ENCODE data around the gene XCL2. TPM values are rescaled to one million over a fixed set of nuclear protein-coding genes. Genes with fewer than 3 reads are reported as not detected.

The XCL2 gene
- polyA plus RNA-seq, 1 donor from 2014 or later, result not detected

DNA sequence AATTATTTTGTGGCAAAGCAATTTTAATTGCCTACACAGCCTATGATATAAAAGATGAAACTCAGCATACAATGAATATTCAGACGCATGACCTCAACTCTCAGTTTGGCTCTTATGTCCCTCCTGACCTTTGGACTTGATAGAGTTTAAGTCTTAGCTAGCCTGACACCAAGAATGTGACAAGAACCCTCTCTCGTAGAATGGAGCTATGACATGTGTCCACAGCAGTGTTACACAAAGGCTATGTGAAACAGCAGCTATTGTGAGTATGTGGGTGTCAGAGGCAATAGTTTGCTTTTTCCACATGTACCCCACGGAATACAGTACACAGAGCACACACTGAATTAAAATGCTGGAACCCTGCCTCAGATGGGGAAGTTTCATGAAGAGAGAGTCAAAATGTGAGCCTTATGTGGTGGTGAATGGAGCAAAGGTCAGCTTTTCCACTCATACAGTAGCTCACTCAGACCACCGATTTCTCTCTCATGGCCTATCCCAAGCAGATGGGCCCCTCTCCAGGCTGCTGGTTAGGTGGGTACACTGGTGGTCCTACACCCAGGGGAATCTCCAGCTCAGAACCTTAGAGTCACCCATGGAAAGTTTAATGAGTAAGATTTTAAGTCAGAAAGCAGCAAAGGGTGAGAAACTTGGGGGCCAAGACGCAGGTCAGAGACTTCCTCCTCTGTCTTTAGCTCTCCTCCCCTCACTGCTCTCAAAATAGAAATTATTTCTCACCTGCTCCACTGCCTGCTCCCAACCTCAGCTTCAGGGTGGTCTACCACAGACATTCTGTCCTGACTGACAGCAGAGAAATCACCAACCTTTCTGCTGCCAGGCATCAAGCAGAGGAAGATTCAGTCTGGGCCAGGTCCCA lies 10.1 kb upstream of the XCL2 start:
- H3K36me3 ChIP-seq (ENCODE audit: insufficient read depth, low read length), result no peaks in the 10 kb centered on the region
- TF ChIP-seq EZH2 (IDR thresholded peaks at IDR 0.05; ENCODE audit: borderline replicate concordance, insufficient read depth, low read length, poor library complexity, severe bottlenecking), result no peak
- TF ChIP-seq, protein P1, sequence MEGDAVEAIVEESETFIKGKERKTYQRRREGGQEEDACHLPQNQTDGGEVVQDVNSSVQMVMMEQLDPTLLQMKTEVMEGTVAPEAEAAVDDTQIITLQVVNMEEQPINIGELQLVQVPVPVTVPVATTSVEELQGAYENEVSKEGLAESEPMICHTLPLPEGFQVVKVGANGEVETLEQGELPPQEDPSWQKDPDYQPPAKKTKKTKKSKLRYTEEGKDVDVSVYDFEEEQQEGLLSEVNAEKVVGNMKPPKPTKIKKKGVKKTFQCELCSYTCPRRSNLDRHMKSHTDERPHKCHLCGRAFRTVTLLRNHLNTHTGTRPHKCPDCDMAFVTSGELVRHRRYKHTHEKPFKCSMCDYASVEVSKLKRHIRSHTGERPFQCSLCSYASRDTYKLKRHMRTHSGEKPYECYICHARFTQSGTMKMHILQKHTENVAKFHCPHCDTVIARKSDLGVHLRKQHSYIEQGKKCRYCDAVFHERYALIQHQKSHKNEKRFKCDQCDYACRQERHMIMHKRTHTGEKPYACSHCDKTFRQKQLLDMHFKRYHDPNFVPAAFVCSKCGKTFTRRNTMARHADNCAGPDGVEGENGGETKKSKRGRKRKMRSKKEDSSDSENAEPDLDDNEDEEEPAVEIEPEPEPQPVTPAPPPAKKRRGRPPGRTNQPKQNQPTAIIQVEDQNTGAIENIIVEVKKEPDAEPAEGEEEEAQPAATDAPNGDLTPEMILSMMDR (IDR thresholded peaks at IDR 0.05; ENCODE audit: poor library complexity, severe bottlenecking), result no peak
- TF ChIP-seq, protein P2, sequence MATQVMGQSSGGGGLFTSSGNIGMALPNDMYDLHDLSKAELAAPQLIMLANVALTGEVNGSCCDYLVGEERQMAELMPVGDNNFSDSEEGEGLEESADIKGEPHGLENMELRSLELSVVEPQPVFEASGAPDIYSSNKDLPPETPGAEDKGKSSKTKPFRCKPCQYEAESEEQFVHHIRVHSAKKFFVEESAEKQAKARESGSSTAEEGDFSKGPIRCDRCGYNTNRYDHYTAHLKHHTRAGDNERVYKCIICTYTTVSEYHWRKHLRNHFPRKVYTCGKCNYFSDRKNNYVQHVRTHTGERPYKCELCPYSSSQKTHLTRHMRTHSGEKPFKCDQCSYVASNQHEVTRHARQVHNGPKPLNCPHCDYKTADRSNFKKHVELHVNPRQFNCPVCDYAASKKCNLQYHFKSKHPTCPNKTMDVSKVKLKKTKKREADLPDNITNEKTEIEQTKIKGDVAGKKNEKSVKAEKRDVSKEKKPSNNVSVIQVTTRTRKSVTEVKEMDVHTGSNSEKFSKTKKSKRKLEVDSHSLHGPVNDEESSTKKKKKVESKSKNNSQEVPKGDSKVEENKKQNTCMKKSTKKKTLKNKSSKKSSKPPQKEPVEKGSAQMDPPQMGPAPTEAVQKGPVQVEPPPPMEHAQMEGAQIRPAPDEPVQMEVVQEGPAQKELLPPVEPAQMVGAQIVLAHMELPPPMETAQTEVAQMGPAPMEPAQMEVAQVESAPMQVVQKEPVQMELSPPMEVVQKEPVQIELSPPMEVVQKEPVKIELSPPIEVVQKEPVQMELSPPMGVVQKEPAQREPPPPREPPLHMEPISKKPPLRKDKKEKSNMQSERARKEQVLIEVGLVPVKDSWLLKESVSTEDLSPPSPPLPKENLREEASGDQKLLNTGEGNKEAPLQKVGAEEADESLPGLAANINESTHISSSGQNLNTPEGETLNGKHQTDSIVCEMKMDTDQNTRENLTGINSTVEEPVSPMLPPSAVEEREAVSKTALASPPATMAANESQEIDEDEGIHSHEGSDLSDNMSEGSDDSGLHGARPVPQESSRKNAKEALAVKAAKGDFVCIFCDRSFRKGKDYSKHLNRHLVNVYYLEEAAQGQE (IDR thresholded peaks at IDR 0.05; ENCODE audit: borderline replicate concordance), result no peak
- TF ChIP-seq MXI1 (conservative IDR thresholded peaks at IDR 0.05; ENCODE audit: poor library complexity, severe bottlenecking), result no peak
- TF ChIP-seq RAD21 (conservative IDR thresholded peaks at IDR 0.05), result no peak
- no peak for TF ChIP-seq EP300 (conservative IDR thresholded peaks at IDR 0.05; ENCODE audit: poor library complexity, severe bottlenecking)
- no peak for TF ChIP-seq SMC3 (conservative IDR thresholded peaks at IDR 0.05; ENCODE audit: poor library complexity)
- TF ChIP-seq TAF1 (IDR thresholded peaks at IDR 0.05; ENCODE audit: low read depth), result no peak
- TF ChIP-seq POLR2AphosphoS5 (IDR thresholded peaks at IDR 0.05), result no peak
- no peaks in the 10 kb centered on the region for H3K27me3 ChIP-seq (ENCODE audit: insufficient read depth, low read depth, low read length)
- no peaks in the 10 kb centered on the region for H3K79me2 ChIP-seq (replicated peaks; ENCODE audit: insufficient read depth, low read length)
- no peak overlapping the region for H3K9ac ChIP-seq (ENCODE audit: low read length)
- H4K20me1 ChIP-seq (ENCODE audit: insufficient read depth), result no peaks in the 10 kb centered on the region
- no peaks in the 10 kb centered on the region for H3K9me2 ChIP-seq (ENCODE audit: insufficient read depth, low read length)
- H3K27ac ChIP-seq (ENCODE audit: low read length), result no peak overlapping the region
- H3F3A ChIP-seq (ENCODE audit: insufficient read depth, low read length, poor library complexity, severe bottlenecking), result no peaks in the 10 kb centered on the region
- no peak overlapping the region for H3K4me2 ChIP-seq (ENCODE audit: low read length)
- H2AFZ ChIP-seq (ENCODE audit: low read depth, low read length), result no peak overlapping the region
- H3K9me3 ChIP-seq (ENCODE audit: low read length), result no peaks in the 10 kb centered on the region
- H3K4me3 ChIP-seq (ENCODE audit: low read length), result no peak overlapping the region

DNA sequence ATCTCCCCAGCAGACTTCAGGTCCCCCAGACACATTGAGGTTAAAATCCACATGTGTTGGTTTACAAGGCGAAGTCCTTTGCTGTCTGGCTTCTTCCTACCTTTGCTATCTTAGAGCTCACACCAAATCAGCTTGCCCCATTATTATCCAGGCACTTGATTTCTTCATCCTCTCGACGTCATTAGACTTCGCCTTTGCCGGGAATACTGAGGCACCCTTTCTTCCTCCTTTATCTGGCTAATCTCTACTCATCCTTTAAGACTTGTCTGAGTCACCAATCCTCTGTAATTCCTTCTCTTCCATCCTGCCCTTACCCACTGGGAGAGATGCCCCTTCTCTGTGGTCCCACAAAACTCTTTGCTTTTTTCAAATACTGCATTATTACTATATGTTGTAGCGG lies 9.2 kb upstream of the XCL2 start:
- no peak for TF ChIP-seq MXI1 (conservative IDR thresholded peaks at IDR 0.05; ENCODE audit: poor library complexity, severe bottlenecking)
- TF ChIP-seq, protein P1 (IDR thresholded peaks at IDR 0.05; ENCODE audit: poor library complexity, severe bottlenecking), result no peak
- TF ChIP-seq EP300 (conservative IDR thresholded peaks at IDR 0.05; ENCODE audit: poor library complexity, severe bottlenecking), result no peak
- TF ChIP-seq EZH2 (IDR thresholded peaks at IDR 0.05; ENCODE audit: borderline replicate concordance, insufficient read depth, low read length, poor library complexity, severe bottlenecking), result no peak
- TF ChIP-seq RAD21 (conservative IDR thresholded peaks at IDR 0.05), result no peak
- TF ChIP-seq, protein P2 (IDR thresholded peaks at IDR 0.05; ENCODE audit: borderline replicate concordance), result no peak
- TF ChIP-seq TAF1 (IDR thresholded peaks at IDR 0.05; ENCODE audit: low read depth), result no peak
- TF ChIP-seq SMC3 (conservative IDR thresholded peaks at IDR 0.05; ENCODE audit: poor library complexity), result no peak
- TF ChIP-seq POLR2AphosphoS5 (IDR thresholded peaks at IDR 0.05), result no peak
- H3K9ac ChIP-seq (ENCODE audit: low read length), result no peak overlapping the region
- no peaks in the 10 kb centered on the region for H3K79me2 ChIP-seq (replicated peaks; ENCODE audit: insufficient read depth, low read length)
- H3K27me3 ChIP-seq (ENCODE audit: insufficient read depth, low read depth, low read length), result no peaks in the 10 kb centered on the region
- no peaks in the 10 kb centered on the region for H3K36me3 ChIP-seq (ENCODE audit: insufficient read depth, low read length)
- H2AFZ ChIP-seq (ENCODE audit: low read depth, low read length), result no peak overlapping the region
- no peaks in the 10 kb centered on the region for H4K20me1 ChIP-seq (ENCODE audit: insufficient read depth)
- no peaks in the 10 kb centered on the region for H3K9me3 ChIP-seq (ENCODE audit: low read length)
- H3K9me2 ChIP-seq (ENCODE audit: insufficient read depth, low read length), result no peaks in the 10 kb centered on the region
- H3K4me2 ChIP-seq (ENCODE audit: low read length), result no peak overlapping the region
- no peak overlapping the region for H3K27ac ChIP-seq (ENCODE audit: low read length)
- no peak overlapping the region for H3K4me3 ChIP-seq (ENCODE audit: low read length)
- H3F3A ChIP-seq (ENCODE audit: insufficient read depth, low read length, poor library complexity, severe bottlenecking), result no peaks in the 10 kb centered on the region

All from neural cell (in vitro differentiated cells).